HFFc6 (cell line): ENCODE data around the gene CACNA1C. TPM values are rescaled to one million over a fixed set of nuclear protein-coding genes. Genes with fewer than 3 reads are reported as not detected.

Experiments used
- DNase-seq: peaks from one replicate; pipeline ENCODE4 v3.0.0-alpha.2; 2018
- H3K27ac Mint-ChIP-seq: 2 replicates; pipeline ENCODE4 v1.8.0; 2020; ENCODE audit warnings: mild to moderate bottlenecking, mixed read lengths
- H3K27me3 Mint-ChIP-seq: 2 replicates; pipeline ENCODE4 v1.8.0; 2021; ENCODE audit warnings: mild to moderate bottlenecking, moderate library complexity, mixed read lengths; ENCODE audit not compliant: insufficient read depth
- H3K36me3 Mint-ChIP-seq: 2 replicates; pipeline ENCODE4 v1.8.0; 2021; ENCODE audit warnings: low read depth, mixed read lengths
- H3K4me1 Mint-ChIP-seq: 2 replicates; pipeline ENCODE4 v1.8.0; 2020; ENCODE audit warnings: low read depth, mixed read lengths
- H3K4me3 Mint-ChIP-seq: 2 replicates; pipeline ENCODE4 v1.8.0; 2020; ENCODE audit warnings: mild to moderate bottlenecking, moderate library complexity, mixed read lengths
- H3K9me3 Mint-ChIP-seq: 2 replicates; pipeline ENCODE4 v1.8.0; 2020; ENCODE audit warnings: mild to moderate bottlenecking, mixed read lengths
- total RNA-seq, 6 experiments: library from RNA; stranded (reverse); fragmentation: NEBNext Ultra II Directional; extraction: Animal tissue kit (Norgen Biotek cat#: 25700); gene quantifications; 2 replicates in 1 of 6; 3 replicates in 5 of 6; pipeline ENCODE4 v1.2.3, GENCODE V29; 2021
- TF ChIP-seq, protein P1 (sequence below): fragments of 200-600 bp; sonication (generic); IDR thresholded peaks from 2 replicates; pipeline ENCODE4 v1.5.0; 2021; ENCODE audit warnings: antibody characterized with exemption, mild to moderate bottlenecking

The CACNA1C gene
- total RNA-seq, 6 experiments from 2014 or later, result 6.7 to 11.5 (median 10.6) TPM

DNA sequence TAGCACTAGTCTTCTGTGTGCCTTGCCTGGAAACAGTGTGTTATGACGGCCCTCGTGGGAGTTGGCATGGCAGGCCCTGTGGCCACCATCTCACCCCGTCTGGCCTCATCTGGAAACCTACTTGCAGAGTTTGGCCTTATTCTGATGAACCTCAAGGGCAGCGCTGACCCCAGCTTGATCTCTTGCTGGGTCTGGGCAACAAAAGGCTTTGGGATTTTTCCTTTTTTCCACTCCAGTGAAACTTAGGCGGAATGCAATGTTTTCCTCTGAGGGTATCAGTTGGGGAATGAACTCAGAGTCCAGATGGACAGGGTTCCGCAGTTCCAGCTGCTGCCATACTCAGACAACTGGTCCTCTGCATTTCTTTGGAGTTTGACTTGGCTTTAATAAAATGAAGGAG, 15.9 kb downstream of the CACNA1C start:
- Mint-ChIP-seq H3K36me3 (peaks cover 41% of the 10 kb centered on the region), H3K9me3 (peaks cover 27% of the 10 kb centered on the region), H3K27ac (no peak overlapping the region), H3K27me3 (no peaks in the 10 kb centered on the region; the same call in none of the 2 replicates), H3K4me3 (no peak overlapping the region), H3K4me1 (peaks cover 23% of the 10 kb centered on the region)
- no peak for DNase-seq
- TF ChIP-seq, protein P1, sequence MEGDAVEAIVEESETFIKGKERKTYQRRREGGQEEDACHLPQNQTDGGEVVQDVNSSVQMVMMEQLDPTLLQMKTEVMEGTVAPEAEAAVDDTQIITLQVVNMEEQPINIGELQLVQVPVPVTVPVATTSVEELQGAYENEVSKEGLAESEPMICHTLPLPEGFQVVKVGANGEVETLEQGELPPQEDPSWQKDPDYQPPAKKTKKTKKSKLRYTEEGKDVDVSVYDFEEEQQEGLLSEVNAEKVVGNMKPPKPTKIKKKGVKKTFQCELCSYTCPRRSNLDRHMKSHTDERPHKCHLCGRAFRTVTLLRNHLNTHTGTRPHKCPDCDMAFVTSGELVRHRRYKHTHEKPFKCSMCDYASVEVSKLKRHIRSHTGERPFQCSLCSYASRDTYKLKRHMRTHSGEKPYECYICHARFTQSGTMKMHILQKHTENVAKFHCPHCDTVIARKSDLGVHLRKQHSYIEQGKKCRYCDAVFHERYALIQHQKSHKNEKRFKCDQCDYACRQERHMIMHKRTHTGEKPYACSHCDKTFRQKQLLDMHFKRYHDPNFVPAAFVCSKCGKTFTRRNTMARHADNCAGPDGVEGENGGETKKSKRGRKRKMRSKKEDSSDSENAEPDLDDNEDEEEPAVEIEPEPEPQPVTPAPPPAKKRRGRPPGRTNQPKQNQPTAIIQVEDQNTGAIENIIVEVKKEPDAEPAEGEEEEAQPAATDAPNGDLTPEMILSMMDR, result no peak

DNA sequence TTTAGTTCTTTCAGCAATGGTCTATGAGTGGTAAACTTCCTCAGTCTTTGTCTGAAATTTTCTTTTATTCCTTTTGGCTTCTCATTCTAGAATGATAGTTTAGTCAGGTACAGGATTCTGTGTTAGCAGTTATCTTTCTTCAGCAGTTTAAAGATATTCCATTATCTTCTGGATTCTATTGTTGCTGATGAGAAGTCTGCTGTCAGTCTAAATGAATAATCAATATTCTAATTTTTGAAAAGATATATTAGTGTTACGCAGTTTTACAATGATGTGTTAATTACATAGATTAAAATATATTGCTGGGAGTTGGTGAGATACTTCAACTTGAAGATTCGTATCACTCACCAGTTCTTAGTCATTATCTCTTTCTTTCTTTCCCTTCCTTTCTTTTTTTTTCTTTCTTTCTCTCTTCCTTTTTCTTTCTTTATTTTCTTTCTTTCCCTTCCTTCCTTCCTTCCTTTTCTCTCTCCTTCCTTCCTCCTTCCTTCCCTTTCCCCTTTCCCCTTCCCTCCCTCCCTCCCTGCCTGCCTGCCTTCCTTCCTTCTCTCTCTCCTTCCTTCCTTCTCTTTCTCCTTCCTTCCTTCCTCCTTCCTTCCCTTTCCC, 17.8 kb downstream of the CACNA1C start:
- H3K36me3 Mint-ChIP-seq, result peaks cover 38% of the 10 kb centered on the region
- H3K9me3 Mint-ChIP-seq, result peaks cover 27% of the 10 kb centered on the region
- peaks cover 12% of the 10 kb centered on the region for H3K4me1 Mint-ChIP-seq
- TF ChIP-seq, protein P1, result no peak
- H3K27me3 Mint-ChIP-seq, result no peaks in the 10 kb centered on the region; the same call in none of the 2 replicates
- DNase-seq, result no peak
- no peak overlapping the region for H3K4me3 Mint-ChIP-seq
- no peak overlapping the region for H3K27ac Mint-ChIP-seq

DNA sequence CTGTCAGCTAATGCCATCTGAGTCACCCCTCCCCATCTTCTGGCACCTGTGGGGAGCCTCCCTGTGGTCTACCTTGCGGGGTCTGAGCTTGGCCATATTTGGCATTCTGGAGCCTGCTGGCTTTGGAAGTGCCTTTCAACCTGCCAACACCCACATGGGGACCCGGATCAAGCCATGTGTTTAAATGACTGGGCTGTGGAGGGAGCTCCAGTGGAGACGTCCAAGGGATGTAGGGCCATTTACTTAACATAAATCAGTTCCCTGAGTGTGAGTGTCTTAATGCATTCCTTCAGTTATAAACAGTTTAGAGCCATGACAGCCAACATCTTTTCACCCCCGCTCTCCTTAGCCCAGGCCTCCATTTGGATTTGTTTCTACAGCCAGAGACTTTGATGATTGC, 22.0 kb downstream of the CACNA1C start:
- Mint-ChIP-seq H3K4me1 (peaks cover 26% of the 10 kb centered on the region), H3K4me3 (no peak overlapping the region), H3K9me3 (peaks cover 29% of the 10 kb centered on the region), H3K27me3 (no peaks in the 10 kb centered on the region), H3K27ac (no peak overlapping the region), H3K36me3 (peaks cover 30% of the 10 kb centered on the region)
- DNase-seq, result no peak
- TF ChIP-seq, protein P1, result no peak

DNA sequence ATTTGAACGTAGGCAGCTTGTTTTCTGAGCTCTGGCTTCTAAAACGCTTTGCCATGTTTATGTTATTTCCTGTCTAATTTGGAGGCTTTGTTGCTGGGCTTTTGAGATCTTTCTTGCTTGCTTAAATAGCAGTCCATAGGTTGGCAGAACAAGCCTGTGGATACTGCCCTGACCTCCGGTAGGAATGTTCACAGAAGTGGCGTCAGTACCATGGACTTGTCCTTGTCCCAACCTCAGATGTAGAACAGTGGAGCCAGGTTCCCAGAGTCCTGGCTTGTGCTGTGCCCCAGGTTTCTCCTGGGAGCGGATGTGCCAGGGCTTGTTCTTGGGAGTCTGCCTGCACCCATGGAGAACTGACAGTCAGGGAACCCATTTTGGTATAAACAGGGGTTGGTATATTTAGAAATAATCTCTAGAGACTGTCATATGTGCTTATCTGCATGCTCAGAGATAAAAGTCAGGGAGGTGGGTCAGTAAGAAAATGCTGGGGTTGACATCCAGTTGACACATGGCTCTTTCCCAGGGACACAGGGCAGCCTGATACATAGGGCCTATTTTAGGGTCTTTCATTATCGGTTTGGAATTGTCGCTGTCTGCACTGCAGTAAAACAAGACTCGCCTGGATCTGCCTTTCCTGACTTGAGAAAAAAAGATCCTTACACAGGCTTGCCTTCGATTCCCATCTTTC, 22.9 kb downstream of the CACNA1C start:
- H3K27me3 Mint-ChIP-seq, result no peaks in the 10 kb centered on the region
- H3K4me3 Mint-ChIP-seq, result peak overlapping the region; percentile 56
- H3K27ac Mint-ChIP-seq, result peak overlapping the region; percentile 54
- peaks cover 26% of the 10 kb centered on the region for H3K4me1 Mint-ChIP-seq
- H3K36me3 Mint-ChIP-seq, result peaks cover 28% of the 10 kb centered on the region
- peaks cover 26% of the 10 kb centered on the region for H3K9me3 Mint-ChIP-seq
- no peak for DNase-seq
- TF ChIP-seq, protein P1, result no peak

DNA sequence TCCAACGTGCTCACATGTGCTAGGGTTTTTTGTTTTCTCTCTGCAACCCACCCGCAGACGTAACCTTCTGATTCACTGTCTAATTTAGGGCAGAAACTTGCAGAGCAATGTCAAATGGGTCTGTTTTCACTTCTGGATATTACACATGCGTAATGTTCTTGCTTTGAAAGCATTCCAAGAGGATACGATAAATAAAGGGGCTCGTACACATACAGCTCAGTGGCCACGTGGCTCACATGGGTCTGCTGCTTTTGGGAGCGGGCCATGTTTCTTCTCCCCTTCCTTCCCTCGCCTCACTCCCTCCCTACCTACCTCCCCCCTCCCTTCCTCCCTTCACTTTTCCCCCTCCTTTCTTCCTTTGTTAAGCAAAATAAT, 23.4 kb downstream of the CACNA1C start:
- no peaks in the 10 kb centered on the region for H3K27me3 Mint-ChIP-seq
- peaks cover 25% of the 10 kb centered on the region for H3K9me3 Mint-ChIP-seq
- DNase-seq, result no peak
- H3K36me3 Mint-ChIP-seq, result peaks cover 29% of the 10 kb centered on the region
- H3K4me3 Mint-ChIP-seq, result peak overlapping the region; percentile 56
- TF ChIP-seq, protein P1, result no peak
- H3K27ac Mint-ChIP-seq, result peak overlapping the region; percentile 54
- H3K4me1 Mint-ChIP-seq, result peaks cover 26% of the 10 kb centered on the region
